Melanocyte of skin (primary cell): ENCODE measurements around the gene TENT4B. TPM values are rescaled to one million over a fixed set of nuclear protein-coding genes. Genes with fewer than 3 reads are reported as not detected.

ENCODE experiments used
- small RNA-seq, 2 donors: library from RNA; depleted of rRNA; stranded (forward); fragments of <200 nt; gene quantifications; one replicate each; pipeline ENCODE3, GENCODE V24; 2012
- total RNA-seq, 2 donors: library from RNA; depleted of rRNA; stranded (reverse); fragments of >200 nt; gene quantifications; 2 replicates each; pipeline ENCODE4 v1.2.3, GENCODE V29; 2012

The TENT4B gene
- 10 to 100 TPM in 1 of 2 donors, 1 to 10 TPM in 1; 9.6 to 11.3 TPM for total RNA-seq

GRCh38 chr16:50152807-50153595 is at the start of gene TENT4B:
Gene TENT4B, plus strand, starts transcription at chr16:50153306. Its CDS starts 316 bp downstream, at chr16:50153622.

GRCh38 chr16:50266337-50267091 is 113.4 kb downstream of the TENT4B start, which contains the start of gene ADCY7:
Gene ADCY7, plus strand, starts transcription at chr16:50266551. Its CDS starts 21,629 bp downstream, at chr16:50288180.

Small RNA genes lying within 50 kb of the gene (small RNA-seq; reads per million reads assigned to genes)
- 0.13 to 0.81 reads per million in 2 donors for gene RF00156
- 0 reads per million in 2 donors for gene RPL10P14

Other genes starting within 250 kb of the TENT4B start
- gene CNEP1R1, start 128.1 kb upstream of the TENT4B start, total RNA-seq, result 10 to 100 TPM; 30.3 to 45.6 TPM
- gene HEATR3, start 87.3 kb upstream of the TENT4B start, total RNA-seq, result 10 to 100 TPM; 22.4 to 32.0 TPM
- 1 to 10 TPM; 3.4 to 9.3 TPM for gene ADCY7, start 113.2 kb downstream of the TENT4B start, total RNA-seq
- gene BRD7, start 215.7 kb downstream of the TENT4B start, total RNA-seq, result 10 to 100 TPM; 26.3 to 31.3 TPM